T-helper 2 cell (primary cell): ENCODE measurements around the gene CALHM3.
"Not testable (repeated sequence)": the region's sequence is repeated elsewhere in the genome, so short reads cannot be mapped to it uniquely, and the experiment has no call there.

Experiments
- DNase-seq, 5 experiments: peaks; one replicate each; pipeline versions ENCODE4 v3.0.0 to v3.0.0-alpha.2; 2012 to 2022
- total RNA-seq, 2 donors: gene quantifications; one replicate each; lab custom pipeline; 2026; lab: John Stamatoyannopoulos, UW

CALHM3 gene, protein sequence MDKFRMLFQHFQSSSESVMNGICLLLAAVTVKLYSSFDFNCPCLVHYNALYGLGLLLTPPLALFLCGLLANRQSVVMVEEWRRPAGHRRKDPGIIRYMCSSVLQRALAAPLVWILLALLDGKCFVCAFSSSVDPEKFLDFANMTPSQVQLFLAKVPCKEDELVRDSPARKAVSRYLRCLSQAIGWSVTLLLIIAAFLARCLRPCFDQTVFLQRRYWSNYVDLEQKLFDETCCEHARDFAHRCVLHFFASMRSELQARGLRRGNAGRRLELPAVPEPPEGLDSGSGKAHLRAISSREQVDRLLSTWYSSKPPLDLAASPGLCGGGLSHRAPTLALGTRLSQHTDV
- total RNA-seq, result 0 reads per million in 2 donors

DNA sequence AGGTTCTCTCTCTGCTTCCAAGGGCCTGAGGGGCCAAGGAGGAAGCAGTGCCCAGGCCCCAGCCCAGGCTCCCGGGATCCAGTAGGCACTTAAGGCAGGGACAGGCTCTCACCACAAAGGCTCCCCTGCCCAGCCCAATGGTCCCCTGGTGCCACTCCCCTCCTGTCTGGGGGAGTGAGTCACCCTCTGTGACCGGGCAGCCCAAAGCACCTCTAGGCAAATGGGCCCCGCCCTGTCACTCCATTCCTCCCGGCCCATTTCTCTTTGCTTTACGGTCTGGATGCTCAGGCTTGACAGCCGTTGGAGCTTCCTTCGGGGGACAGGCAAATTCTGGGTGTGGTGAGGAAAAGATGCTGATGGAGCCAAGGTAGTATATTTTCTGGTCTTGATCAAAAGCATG lies at the start of gene CALHM3:
Gene CALHM3, minus strand, starts transcription at position 106 of the 400 bp plus-strand sequence. CDS start 208 bp downstream, outside the sequence.
- no peak for DNase-seq

DNA sequence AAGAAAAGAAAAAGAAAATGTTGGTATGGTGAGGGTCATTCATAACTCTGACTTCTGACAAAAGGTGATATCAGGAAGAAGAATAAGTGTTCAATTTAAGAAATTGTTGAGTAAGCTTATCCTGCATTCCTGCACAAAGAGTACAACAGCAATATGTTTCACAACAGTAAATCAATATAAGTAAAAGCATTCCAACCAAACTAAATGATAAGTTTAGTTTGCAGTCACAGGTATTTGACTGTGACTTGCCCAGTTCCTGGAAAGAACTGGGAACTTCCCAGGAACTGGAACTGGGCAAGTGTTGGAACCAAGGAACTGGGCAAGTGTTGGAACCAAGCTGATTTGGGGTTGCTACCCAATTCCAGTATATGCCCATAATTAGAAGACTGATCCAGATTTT lies 49.5 kb upstream of the CALHM3 start:
- DNase-seq, result no peak

DNA sequence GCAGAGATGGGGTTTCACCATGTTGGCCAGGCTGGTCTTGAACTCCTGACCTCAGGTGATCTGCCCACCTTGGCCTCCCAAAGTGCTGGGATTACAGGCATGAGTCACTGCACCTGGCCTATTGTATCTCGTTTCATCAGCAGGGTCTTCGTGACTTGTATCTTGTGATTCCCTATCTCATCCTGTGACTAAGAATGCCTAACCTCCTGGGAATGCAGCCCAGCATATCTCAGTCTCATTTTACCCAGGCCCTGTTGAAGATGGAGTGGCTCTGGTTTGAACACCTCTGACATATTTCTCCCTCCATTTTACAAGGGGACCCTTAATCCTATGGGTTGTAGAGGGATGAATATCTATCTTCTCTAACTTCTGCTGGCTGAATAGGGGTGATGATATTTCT lies 48.4 kb upstream of the CALHM3 start:
- DNase-seq, result not testable (repeated sequence)

DNA sequence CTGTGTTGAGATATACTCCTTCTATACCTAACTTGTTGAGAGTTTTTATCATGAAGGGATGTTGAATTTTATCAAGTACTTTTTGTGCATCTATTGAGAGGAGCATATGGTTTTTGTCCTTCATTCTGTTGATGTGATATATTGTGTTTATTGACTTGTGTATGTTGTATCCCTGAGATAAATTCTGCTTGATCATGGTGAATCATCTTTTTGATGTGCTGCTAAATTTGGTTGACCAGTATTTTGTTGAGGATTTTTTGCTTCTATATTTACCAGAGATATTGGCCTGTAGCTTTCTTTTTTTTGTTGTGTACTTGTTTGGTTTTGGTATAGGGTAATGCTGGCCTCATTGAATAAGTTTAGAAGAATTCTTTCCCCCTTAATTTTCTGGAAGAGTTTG lies 46.9 kb upstream of the CALHM3 start:
- no peak for DNase-seq

DNA sequence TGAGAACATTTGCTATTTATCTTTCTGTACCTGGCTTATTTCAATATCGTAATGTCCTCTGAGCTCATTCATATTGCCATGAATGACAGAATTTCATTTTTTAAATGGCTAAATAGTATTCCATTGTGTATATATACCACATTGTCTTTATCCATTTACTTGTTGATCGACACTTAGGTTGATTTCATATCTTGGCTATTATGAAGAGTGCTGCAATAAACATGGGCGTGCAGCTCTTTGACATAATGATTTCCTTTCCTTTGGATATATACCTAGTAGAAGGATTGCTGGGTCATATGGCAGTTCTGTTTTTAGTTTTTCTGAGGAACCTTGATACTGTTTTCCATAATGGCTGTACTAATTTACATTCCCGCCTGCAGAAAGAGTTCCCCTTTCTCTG lies 44.6 kb upstream of the CALHM3 start:
- no peak for DNase-seq

DNA sequence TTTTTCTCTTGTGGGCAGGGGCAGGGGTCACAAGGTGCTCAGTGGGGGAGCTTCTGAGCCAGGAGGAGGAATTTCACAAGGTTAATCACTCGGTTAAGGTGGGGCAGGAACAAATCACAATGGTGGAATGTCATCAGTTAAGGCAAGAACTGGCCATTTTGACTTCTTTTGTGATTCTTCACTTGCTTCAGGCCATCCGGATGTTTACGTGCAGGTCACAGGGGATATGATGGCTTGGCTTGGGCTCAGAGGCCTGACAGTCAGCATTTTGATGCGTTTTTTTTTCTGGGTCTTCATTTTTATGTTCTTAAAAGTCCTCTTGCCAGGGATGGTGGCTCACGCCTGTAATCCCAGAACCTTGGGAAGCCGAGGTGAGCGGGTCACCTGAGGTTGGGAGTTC lies 43.0 kb upstream of the CALHM3 start:
- DNase-seq, result not testable (repeated sequence)

DNA sequence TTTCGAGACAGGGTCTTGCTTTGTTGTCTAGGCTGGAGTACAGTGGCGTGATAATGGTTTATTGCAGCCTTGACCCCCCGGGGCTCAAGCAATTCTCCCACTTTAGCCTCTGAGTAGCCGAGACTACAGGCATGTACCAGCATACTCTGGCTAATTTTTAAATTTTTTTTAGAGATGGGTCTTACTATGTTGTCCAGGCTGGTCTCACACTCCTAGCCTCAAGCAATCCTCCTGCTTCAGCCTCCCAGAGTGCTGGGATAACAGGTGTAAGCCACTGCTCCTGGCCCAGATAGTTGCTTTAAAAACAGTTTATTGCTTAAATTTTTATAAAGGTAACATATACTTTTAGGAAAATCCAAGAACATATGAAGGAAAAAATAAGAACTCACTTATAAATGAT lies 40.8 kb upstream of the CALHM3 start:
- DNase-seq, result no peak

DNA sequence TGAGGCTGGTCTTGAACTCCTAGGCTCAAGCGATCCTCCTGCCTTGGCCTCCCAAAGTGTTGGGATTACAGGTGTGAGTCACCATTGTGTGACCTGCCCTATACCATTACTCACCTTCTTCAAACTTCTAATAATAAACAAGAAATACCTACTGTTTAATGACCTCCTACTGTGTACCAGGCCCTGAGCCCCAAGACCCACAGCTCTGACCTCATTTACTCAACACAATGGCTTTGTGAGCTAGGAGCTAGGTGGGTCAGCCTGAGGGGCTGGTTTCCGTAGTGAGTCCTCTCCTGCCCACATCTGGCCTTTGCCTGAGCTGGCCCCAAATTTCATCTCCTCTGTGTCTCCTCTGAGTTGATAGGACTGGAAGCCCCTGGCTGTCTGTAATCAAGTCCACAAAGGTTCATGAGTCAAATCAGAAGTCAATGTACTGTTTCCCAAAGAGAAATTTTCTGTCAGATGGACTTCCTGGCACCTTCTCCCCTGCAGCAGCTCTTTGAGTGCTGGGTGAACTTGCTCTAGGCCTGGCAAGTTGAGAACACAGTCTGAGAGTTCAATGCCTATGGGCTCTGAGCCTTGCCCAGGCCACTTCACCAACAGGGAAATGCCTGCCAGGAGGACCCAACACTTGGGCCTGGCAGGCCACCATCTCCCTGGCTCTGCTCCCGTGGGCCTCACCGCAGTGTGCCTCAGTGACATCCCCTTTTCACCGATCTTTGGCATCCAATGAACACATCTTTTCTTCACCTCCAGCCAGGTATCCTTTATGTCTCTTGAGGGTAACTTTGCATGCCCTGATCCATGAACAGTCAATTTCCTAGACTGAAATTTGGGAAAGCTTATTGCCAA lies 38.4 kb upstream of the CALHM3 start:
- no peak for DNase-seq

DNA sequence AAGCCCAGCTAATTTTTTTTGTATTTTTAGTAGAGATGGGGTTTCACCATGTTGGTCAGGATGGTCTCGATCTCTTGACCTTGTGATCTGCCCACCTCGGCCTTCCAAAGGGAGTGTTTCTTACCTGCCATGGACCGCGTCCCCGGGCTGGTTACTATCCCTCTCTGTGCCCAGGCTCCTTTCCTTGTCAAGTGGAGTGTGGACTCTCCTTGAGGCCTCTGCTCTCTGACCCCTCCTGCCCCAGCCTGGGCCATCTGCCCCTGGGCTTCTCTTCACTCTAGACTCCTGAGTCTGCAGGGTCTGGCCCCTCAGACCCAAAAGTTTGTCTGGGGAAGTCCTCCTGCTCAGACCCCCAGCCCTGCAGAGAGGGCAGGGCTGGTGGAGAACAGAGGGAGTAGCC lies 35.2 kb upstream of the CALHM3 start:
- DNase-seq, result no peak

DNA sequence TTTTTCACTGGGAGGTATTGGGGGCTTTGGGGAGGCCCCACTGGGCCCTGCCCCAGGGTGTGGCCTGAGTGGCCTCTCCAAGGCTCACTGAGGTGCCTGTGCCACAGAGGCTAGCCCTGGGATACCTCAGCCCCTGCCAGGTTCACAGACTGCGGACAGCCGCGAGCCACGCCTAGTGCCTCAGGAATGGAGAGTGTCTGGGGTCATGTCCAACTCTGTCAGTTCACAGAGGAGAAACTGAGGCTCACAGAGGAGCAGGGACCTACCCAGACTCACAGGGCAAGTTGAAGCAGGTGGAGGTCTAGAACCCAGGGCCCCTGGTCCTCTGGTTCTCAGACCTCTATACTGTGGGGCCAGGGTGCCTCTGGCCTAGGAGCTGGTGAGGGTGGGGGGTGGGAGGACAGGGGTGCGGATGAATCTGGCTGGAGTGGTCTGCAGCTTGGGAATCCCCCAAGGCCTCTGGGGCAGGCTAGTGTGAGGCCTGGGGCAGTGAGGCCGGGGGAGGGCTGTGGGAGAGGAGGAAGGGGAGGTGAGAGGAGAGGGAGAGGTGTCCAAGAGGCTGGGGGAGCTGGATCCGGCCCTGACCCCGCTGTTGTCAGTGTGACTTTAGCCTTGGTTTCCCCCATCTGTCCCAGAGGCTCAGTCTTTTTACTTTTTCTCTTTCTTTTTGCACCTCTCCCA lies 34.5 kb upstream of the CALHM3 start:
- DNase-seq, result no peak

DNA sequence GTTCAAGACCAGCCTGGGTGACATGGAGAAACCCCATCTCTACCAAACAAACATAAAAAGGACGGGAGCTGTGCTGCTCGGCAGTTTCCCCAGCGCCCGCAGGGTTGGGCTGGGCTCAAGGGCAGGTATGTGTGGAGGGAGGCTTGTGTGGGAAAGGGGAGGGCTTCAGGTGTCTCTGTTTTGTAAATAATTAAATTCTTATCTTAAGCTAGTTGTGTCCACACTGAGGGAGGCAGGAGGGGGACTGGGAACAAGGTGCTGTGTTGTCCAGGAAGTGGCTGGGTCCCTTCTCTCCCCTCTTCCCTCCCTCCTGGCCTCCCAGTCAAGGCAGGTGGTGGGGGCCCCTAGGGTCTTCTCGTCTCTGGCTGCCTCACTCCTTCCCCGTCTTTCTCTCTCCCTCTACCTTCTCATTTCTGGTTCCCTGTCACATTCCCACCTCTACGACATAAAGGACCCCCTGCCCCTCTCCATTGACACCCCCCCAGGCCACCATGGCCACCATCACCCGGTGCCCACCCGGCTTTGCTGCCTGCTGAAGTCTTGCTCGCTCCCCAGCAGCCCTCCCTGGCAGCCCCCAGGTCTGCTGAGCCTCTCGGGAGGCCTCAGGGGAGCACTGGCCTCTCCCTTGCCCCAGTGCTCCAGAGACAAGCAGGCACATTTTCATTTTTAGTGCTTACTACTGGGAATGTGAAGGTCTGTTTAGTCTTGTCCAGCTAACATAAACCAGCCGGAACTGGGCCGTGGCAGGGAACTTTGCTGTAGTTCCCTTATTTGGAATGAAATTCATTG lies 33.7 kb upstream of the CALHM3 start:
- no peak for DNase-seq

DNA sequence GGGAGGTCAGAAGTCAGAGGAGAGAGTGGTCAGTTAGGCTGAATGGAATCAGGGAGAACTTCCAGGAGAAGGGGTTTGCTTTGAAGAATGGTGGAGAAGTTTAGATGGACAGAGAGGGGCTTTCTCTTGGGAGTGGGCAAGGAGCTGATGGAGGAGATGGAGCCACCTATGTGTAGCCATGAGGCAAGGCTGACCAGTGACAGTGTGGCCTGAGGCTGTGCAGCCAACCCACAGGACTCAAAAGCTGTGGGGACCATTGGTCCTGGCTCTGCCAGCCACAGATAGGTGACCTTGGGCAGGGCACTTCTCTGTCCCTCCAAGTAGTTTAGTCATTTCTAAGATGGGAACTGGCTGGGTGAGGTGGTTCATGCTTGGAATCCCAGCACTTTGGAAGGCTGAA lies 33.1 kb upstream of the CALHM3 start:
- no peak for DNase-seq

DNA sequence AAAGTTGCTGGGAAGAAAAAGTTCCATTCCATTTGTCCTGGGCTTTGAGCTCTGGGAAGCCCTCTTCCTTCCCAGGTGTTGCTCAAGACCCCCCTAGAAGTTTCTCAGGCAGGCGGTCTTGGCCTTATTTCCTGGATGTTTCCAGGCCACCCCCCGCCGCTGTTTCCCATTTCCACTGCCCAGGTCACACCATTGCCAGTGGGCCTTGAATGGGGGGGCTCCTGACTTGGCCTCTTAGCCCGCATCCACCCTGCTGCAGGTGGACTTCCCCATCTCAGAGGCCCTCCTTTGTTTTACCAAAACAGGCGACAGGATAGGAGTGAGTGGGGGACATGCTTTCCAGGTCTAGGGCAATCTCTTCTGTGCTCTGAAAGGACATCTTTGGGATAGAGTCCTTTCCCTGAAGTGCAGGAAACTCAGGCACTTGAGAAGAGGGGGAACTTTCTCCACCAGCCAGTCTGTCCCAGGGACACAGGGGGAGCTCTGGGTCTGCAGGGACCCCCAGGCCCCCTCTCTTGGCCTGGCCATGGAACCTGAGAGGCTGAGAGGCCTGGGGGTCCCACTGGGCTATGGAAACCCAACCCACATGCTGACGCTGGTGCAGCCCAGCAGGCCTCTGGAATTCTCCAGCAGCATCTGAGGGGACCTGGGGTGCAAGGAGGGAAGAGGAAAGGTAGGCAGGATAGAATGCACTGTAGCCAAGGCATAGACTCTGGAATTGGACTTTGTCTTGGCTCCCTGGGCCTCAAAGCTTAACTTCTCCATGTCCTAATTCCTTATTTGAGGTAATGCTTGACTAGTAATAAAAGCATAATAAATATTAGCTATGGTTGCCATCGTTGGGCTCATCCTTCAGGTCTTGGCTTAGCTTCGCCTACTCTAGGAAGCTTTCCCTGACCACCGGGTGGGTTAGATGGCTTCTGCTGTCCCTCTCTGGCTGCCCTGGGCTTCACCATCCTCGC lies 32.0 kb upstream of the CALHM3 start:
- DNase-seq, result no peak

DNA sequence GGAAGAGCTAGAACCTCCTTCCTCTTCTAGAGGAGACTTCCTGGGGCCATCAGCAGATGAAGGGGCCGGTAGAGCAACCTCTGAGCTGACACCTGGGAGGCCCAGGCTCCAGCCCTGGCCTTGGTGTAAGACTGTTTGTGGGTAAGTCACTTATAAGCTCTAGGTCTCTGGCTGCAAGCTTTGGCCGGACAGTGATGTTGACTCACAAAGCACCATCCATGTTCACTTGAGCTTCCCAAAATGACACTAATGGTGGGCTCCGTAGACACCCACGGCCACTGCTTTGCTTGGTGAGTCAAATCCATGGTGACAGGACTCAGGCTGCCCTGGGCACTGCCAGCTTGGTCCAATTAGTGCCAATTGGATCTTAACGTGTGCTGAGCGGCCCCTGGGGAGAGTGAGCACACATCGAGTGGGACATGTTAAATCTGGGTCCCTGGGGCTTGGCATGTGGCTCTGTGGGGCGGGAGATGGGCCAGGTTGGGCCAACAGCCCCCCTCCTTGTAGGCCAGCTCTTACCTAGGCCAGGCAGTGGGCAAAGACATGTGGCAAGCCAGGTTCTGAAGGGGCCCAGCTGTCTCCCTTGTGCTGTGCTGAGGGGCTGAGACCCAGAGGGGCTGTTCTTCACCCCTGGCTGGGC lies 31.1 kb upstream of the CALHM3 start:
- no peak for DNase-seq

DNA sequence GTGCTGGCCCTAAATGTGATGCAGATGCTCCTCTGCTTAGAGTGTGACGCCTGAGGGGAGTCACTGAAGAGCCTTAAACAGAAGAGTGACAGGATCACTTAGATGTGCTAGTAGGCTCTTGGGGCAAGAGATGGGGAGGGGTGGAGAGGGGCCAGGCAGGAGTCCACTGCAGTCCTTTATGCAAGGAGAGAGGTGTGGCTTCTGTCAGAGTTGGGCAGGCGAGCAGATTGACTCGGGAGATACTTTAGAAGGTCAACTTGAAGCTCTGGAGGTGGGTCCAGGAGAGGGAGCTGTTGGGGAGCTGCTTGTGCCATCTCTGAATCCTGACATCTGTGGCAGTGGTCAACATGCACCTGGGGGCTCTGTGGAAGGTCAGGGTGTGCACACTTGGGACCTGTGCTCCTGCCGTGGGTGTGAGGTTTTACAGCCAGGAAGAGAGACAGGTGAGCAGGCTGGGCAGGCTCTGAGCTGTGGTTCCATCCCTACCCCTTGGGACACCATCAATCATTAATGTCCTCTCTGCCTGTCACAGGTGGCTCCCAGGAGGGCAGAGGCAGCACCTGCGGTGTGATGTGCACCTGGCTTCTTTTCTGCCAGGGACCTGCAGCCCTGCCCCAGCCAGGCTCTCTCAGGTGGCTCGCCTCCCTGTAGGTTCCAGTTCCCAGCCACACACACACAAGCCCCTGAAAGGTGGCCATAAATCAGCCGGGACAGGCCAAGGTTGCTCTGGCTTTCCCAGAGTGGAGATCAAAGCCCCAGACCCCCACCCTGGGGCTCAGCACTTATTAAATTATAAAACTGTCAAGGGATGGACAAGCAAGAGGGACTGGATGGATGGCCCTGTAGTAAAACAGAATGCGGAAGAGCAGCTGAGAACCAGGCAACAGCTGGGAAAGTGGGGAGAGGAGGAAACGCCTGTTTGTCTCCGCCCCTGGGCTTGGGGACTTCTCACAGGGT lies 28.5 kb upstream of the CALHM3 start:
- DNase-seq, result no peak

DNA sequence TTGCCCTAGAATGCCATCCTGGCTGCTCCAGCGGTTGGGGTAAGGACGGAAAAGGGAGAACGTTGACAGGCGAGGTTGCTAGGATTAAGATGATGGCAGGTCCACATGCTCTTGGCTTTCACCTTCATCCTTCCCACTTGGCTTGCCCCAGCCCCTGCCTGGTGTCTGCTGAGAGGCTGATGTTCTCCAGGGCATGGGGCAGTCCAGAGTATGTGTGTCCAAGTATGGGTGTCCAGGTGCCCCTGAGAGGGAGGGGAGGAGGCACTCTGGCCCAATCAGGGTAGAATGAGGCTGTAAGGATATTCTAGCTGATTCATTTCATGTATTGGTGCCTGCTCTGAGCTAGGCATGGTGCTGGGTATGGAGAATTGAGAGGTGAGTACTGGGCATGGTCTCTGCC lies 27.0 kb upstream of the CALHM3 start:
- DNase-seq, result no peak

DNA sequence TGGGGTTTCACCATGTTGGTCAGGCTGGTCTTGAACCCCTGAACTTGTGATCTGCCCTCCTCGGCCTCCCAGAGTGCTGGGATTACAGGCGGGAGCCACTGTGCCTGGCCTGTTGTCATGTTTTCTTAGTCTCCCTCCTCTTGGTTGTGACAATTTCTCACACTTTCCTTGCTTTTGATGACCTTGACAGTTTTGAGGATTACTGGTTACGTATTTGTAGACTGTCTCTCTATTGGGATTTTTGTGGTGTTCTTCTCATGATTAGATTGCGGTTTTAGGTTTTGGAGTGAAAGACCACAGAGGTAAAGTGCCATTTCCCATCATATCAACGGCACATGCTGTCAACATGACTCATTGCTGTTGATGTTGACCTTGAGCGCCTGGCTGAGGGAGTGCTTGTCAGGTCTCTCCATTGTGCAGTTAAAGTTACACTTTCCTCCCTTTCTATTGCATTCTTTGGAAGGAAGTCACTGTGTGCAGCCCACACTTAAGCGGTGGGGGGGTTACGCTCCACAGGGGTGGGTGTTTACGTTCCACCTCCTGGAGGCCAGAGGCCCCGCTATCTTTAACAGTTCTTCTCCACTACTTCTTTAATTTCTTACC lies 25.2 kb upstream of the CALHM3 start:
- DNase-seq, result peak in 3 of 5 experiments; percentile 3 to 88 (median 55)

DNA sequence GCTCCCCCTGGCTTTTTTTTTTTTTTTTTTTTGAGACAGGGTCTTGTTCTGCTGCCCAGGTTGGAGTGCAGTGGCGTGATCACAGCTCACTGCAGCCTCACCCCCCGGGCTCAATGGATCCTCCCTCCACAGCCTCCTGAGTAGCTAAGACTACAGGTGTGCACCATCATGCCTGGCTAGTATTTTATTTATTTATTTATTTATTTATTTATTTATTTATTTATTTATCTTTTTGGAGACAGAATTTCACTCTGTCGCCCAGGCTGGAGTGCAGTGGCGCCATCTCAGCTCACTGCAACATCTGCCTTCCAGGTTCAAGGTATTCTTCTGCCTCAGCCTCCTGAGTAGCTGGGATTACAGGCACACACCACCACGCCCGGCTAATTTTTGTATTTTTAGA lies 24.7 kb upstream of the CALHM3 start:
- DNase-seq, result not testable (repeated sequence)
